K562 (cell line): ENCODE results near the gene MACROD2. TPM values are rescaled to one million over a fixed set of nuclear protein-coding genes. Genes with fewer than 3 reads are reported as not detected.

Source experiments
- ATAC-seq: fragments of 200-7000 bp; cut with Tn5 transposase; 3 replicates; pipeline ENCODE4 v1.9.1; 2020; ENCODE audit warnings: moderate library complexity
- BruUV-seq: library from RNA; stranded (reverse); fragments of 400-500 nt; replicated peaks from 2 replicates; lab custom pipeline; 2021; lab: Mats Ljungman, UMichigan
- CTCF ChIA-PET: fragments of 300-600 bp; formaldehyde crosslinking; extraction: SDS; loops from one replicate; lab custom pipeline; 2021; ENCODE audit warnings: low intra/inter-chr PET ratio; lab: Yijun Ruan, JAX
- POLR2A ChIA-PET: fragments of 300-600, 350-650 bp; sonication (Branson Sonifier 250); formaldehyde crosslinking; extraction: SDS; loops from one replicate; lab custom pipeline; 2021; ENCODE audit warnings: antibody characterized with exemption, inconsistent platforms; lab: Yijun Ruan, JAX
- DNase-seq, 4 experiments: peaks; one replicate each; pipeline versions ENCODE4 v3.0.0 to v3.0.0-alpha.2; 2011 to 2018; ENCODE audit warnings: low spot score in 3 of 4, mixed read lengths in 3 of 4; ENCODE audit errors: extremely low read depth in 1 of 4
- FAIRE-seq: peaks from 2 replicates; lab custom pipeline; 2011; peaks lifted over from hg19 to GRCh38; lab: Jason Lieb, UNC
- H2AFZ ChIP-seq: 2 replicates; pipeline ENCODE4 v1.6.0; 2011; ENCODE audit warnings: low read depth, low read length, control low read depth, inconsistent platforms
- H3K27ac ChIP-seq: fragments of 200-600 bp; 3 replicates; pipeline ENCODE4 v1.8.0; 2011; ENCODE audit warnings: low read depth, mild to moderate bottlenecking, control low read depth, inconsistent platforms, low read length, moderate library complexity, mixed read lengths; ENCODE audit errors: extremely low read depth
- H3K27me3 ChIP-seq, 2 experiments: fragments of 300-600 bp in 1 of 2; 2 replicates in 1 of 2; 3 replicates in 1 of 2; pipeline versions ENCODE4 v1.6.0 to v1.8.0; 2011; ENCODE audit warnings: inconsistent platforms in 2 of 2, low read length in 2 of 2, mild to moderate bottlenecking in 1 of 2, mixed read lengths in 1 of 2, moderate library complexity in 1 of 2; ENCODE audit not compliant: control insufficient read depth in 2 of 2, insufficient read depth in 2 of 2
- H3K36me3 ChIP-seq: fragments of 300-600 bp; 3 replicates; pipeline ENCODE4 v1.8.0; 2011; ENCODE audit warnings: mild to moderate bottlenecking, low read length, inconsistent platforms; ENCODE audit not compliant: control insufficient read depth, insufficient read depth
- H3K4me1 ChIP-seq, 2 experiments: fragments of 200-600 bp in 1 of 2; replicated peaks in 1 of 2; 2 replicates in 1 of 2; 3 replicates in 1 of 2; pipeline versions ENCODE4 v1.5.1 to v1.8.0; 2011; ENCODE audit warnings: inconsistent platforms in 2 of 2, low read length in 2 of 2, mild to moderate bottlenecking in 1 of 2, mixed read lengths in 1 of 2, moderate library complexity in 1 of 2; ENCODE audit not compliant: control insufficient read depth in 2 of 2, insufficient read depth in 2 of 2
- H3K4me2 ChIP-seq: 2 replicates; pipeline ENCODE4 v1.6.1; 2011; ENCODE audit warnings: low read length, control low read depth, inconsistent platforms, mixed read lengths; ENCODE audit not compliant: insufficient read depth
- H3K4me3 ChIP-seq: fragments of 200-600 bp; sonication (generic), shearing (Covaris generic); 2 replicates; pipeline ENCODE4 v1.5.1; 2016; ENCODE audit warnings: control low read depth, inconsistent platforms
- H3K79me2 ChIP-seq: fragments of 200-600 bp; 3 replicates; pipeline ENCODE4 v1.8.0; 2011; ENCODE audit warnings: low read length, inconsistent platforms; ENCODE audit not compliant: control insufficient read depth, insufficient read depth
- H3K9ac ChIP-seq, 2 experiments: 2 replicates each; pipeline versions ENCODE4 v1.6.0 to v1.6.1; 2011; ENCODE audit warnings: low read depth in 2 of 2, low read length in 2 of 2, control low read depth in 1 of 2, inconsistent platforms in 1 of 2, mild to moderate bottlenecking in 1 of 2, mixed read lengths in 1 of 2; ENCODE audit not compliant: insufficient read depth in 1 of 2
- H3K9me1 ChIP-seq: one replicate; pipeline ENCODE4 v1.6.0; 2011; ENCODE audit warnings: inconsistent platforms, mild to moderate bottlenecking, low read length, moderate library complexity; ENCODE audit not compliant: control insufficient read depth, insufficient read depth
- H3K9me3 ChIP-seq: replicated peaks from 2 replicates; pipeline ENCODE4 v1.5.1; 2011; ENCODE audit warnings: low read depth, low read length, inconsistent platforms; ENCODE audit not compliant: control insufficient read depth, insufficient read depth
- H4K20me1 ChIP-seq: replicated peaks from 2 replicates; pipeline ENCODE4 v1.6.1; 2011; ENCODE audit warnings: low read length, inconsistent platforms, mixed read lengths; ENCODE audit not compliant: control insufficient read depth, insufficient read depth
- ETS2 ChIP-seq: IDR thresholded peaks from 2 replicates; pipeline ENCODE4 v1.6.1; 2016; ENCODE audit warnings: borderline replicate concordance, missing genetic modification characterization, mild to moderate bottlenecking, moderate library complexity, missing compliant biosample characterization; ENCODE audit not compliant: poor library complexity, severe bottlenecking
- GATAD2B ChIP-seq: fragments of 450-650 bp; IDR thresholded peaks from 2 replicates; pipeline ENCODE4 v1.6.1; 2017; ENCODE audit warnings: mild to moderate bottlenecking, borderline replicate concordance
- MYBL2 ChIP-seq, 2 experiments: fragments of 450-650 bp in 1 of 2; sonication (generic) in 1 of 2; formaldehyde crosslinking in 1 of 2; IDR thresholded peaks; 2 replicates each; pipeline versions ENCODE4 v1.6.1 to v1.8.1; 2017 to 2022; ENCODE audit warnings: borderline replicate concordance in 1 of 2, inconsistent platforms in 1 of 2, low read depth in 1 of 2, mild to moderate bottlenecking in 1 of 2, missing genetic modification reagents in 1 of 2, moderate library complexity in 1 of 2
- NCOA6 ChIP-seq: fragments of 450-650 bp; IDR thresholded peaks from 2 replicates; pipeline ENCODE4 v1.6.1; 2017; ENCODE audit warnings: mild to moderate bottlenecking
- NEUROD1 ChIP-seq: fragments of 150-350 bp; IDR thresholded peaks from 2 replicates; pipeline ENCODE4 v1.6.1; 2014; ENCODE audit warnings: borderline replicate concordance, low read length, low read depth; ENCODE audit not compliant: partially characterized antibody
- NR2C1 ChIP-seq, 2 experiments: fragments of 450-650 bp; IDR thresholded peaks; 2 replicates each; pipeline ENCODE4 v1.6.1; 2017; ENCODE audit warnings: mild to moderate bottlenecking in 2 of 2, antibody characterized with exemption in 1 of 2, inconsistent platforms in 1 of 2, missing compliant biosample characterization in 1 of 2, missing genetic modification characterization in 1 of 2
- RUNX1 ChIP-seq: sonication (generic); IDR thresholded peaks from 2 replicates; pipeline ENCODE4 v1.6.1; 2016; ENCODE audit warnings: antibody characterized with exemption, low read depth
- ZNF586 ChIP-seq: fragments of 450-650 bp; formaldehyde crosslinking; conservative IDR thresholded peaks from 2 replicates; pipeline ENCODE4 v1.4.0; 2020; ENCODE audit warnings: mild to moderate bottlenecking, moderate library complexity
- WGBS: fragments of 100-300 bp; shearing (Covaris generic); methylation state at CpG from one replicate; pipeline ENCODE4 v1.1.6; 2016; ENCODE audit warnings: low coverage, mixed read lengths; ENCODE audit not compliant: insufficient coverage; ENCODE audit errors: missing lambda C conversion rate; 5-methylcytosine and 5-hydroxymethylcytosine counted together
- in situ Hi-C: fragments of 300-500 bp; cut with MboI; formaldehyde crosslinking; loops from 4 replicates; pipeline ENCODE4 v1.15.0; 2018; ENCODE audit warnings: inconsistent platforms, mixed read lengths
- intact Hi-C: fragments of 100-400 bp; cut with micrococcal nuclease; formaldehyde crosslinking; loops from 2 replicates; pipeline ENCODE4 v1.14.2; 2022
- polyA plus RNA-seq, 8 experiments: library from polyadenylated mRNA; depleted of rRNA in 4 of 8; stranded (reverse) in 5 of 8; unstranded in 3 of 8; fragments of >200 nt; fragmentation: Nextera tagmentation in 2 of 8; fragmentation: Illumina TruSeq in 1 of 8; extraction: Ambion mirVana in 2 of 8; extraction: Trizol in 1 of 8; gene quantifications; 2 replicates each; pipeline versions ENCODE4 v1.2.1 to v1.2.3, GENCODE V29; 2011 to 2014; ENCODE audit warnings: inconsistent platforms in 1 of 8, missing spikeins in 1 of 8
- total RNA-seq, 7 experiments: library from RNA; depleted of rRNA in 6 of 7; stranded (reverse); fragments of >200 nt in 6 of 7; fragmentation: Illumina TruSeq in 2 of 7; extraction: Trizol in 2 of 7; gene quantifications; 2 replicates each; pipeline versions ENCODE4 v1.2.1 to v1.2.3, GENCODE V29; 2011 to 2021; ENCODE audit warnings: low replicate concordance in 1 of 7
- TF ChIP-seq, protein P1 (sequence below): fragments of 250-450 bp; sonication (Bioruptor Pico); IDR thresholded peaks from 2 replicates; pipeline ENCODE4 v1.4.0; 2020; ENCODE audit warnings: mild to moderate bottlenecking, moderate library complexity, borderline replicate concordance

MACROD2 gene
- total and polyA plus RNA-seq, 9 of the 15 experiments (the other 6 are each of a cell fraction or from before 2014, with no cell fraction given): not detected

DNA sequence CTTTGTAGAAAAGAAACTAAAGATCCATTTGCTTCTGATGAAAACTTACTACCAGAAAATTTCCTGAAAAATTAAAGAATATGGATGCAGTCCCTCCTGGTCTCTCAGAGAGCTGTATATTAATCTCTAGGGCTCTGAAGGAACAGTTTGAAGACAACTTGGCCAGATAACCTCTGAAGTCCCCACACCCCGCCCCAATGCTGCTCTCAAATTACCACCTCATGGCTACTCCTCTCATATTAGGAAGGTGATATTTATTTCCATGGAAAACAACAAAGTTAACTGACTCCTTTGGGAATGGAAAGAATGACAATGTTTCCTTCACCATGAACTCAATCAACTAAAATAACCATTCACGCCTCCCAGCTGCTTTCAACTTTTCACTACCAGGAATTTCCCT, 750.5 kb downstream of the MACROD2 start:
- TF ChIP-seq ZNF586 (no peak), RUNX1 (no peak), GATAD2B (no peak), NR2C1 (IDR thresholded peaks at IDR 0.05) (no peak), NR2C1 (tag; IDR thresholded peaks at IDR 0.05) (no peak), NCOA6 (no peak), NEUROD1 (no peak), ETS2 (tag) (no peak), MYBL2 (IDR thresholded peaks at IDR 0.05; ENCODE audit: low read depth) (no peak), MYBL2 (CRISPR knock-in tag; IDR thresholded peaks at IDR 0.05; ENCODE audit: borderline replicate concordance) (no peak)
- TF ChIP-seq, protein P1, sequence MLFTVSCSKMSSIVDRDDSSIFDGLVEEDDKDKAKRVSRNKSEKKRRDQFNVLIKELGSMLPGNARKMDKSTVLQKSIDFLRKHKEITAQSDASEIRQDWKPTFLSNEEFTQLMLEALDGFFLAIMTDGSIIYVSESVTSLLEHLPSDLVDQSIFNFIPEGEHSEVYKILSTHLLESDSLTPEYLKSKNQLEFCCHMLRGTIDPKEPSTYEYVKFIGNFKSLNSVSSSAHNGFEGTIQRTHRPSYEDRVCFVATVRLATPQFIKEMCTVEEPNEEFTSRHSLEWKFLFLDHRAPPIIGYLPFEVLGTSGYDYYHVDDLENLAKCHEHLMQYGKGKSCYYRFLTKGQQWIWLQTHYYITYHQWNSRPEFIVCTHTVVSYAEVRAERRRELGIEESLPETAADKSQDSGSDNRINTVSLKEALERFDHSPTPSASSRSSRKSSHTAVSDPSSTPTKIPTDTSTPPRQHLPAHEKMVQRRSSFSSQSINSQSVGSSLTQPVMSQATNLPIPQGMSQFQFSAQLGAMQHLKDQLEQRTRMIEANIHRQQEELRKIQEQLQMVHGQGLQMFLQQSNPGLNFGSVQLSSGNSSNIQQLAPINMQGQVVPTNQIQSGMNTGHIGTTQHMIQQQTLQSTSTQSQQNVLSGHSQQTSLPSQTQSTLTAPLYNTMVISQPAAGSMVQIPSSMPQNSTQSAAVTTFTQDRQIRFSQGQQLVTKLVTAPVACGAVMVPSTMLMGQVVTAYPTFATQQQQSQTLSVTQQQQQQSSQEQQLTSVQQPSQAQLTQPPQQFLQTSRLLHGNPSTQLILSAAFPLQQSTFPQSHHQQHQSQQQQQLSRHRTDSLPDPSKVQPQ (CRISPR knock-in tag): no peak
- no peaks in the 10 kb centered on the region for H3K4me1 ChIP-seq
- no peak overlapping the region for H3K27ac ChIP-seq
- intact Hi-C loops: no loop called here
- in situ Hi-C loops: no loop called here
- no peak for ATAC-seq
- H4K20me1 ChIP-seq: no peaks in the 10 kb centered on the region
- no peaks in the 10 kb centered on the region for H3K9me1 ChIP-seq
- H2AFZ ChIP-seq: no peak overlapping the region
- BruUV-seq: no TSS peak
- H3K27me3 ChIP-seq: no peaks in the 10 kb centered on the region
- FAIRE-seq: no peak
- no peak overlapping the region for H3K9ac ChIP-seq
- ChIA-PET POLR2A (no interaction called here), CTCF (no interaction called here)
- DNase-seq: no peak
- WGBS: 0% methylated on average over 1 of the region's 2 CpGs
- no peak overlapping the region for H3K4me2 ChIP-seq
- H3K36me3 ChIP-seq: no peaks in the 10 kb centered on the region
- H3K79me2 ChIP-seq: no peaks in the 10 kb centered on the region
- no peak overlapping the region for H3K4me3 ChIP-seq
- no peaks in the 10 kb centered on the region for H3K9me3 ChIP-seq
